Panc1 (cell line): ENCODE measurements around the gene CTSK. TPM values are rescaled to one million over a fixed set of nuclear protein-coding genes. Genes with fewer than 3 reads are reported as not detected.
"Not testable (repeated sequence)": the region's sequence is repeated elsewhere in the genome, so short reads cannot be mapped to it uniquely, and the experiment has no call there.

ENCODE experiments used
- ATAC-seq: fragments of 200-7000 bp; cut with Tn5 transposase; 2 replicates; pipeline ENCODE4 v1.9.1; 2020; ENCODE audit warnings: mild to moderate bottlenecking, moderate library complexity
- BruUV-seq: library from RNA; stranded (reverse); fragments of 400-500 nt; replicated peaks from 2 replicates; lab custom pipeline; 2021; lab: Mats Ljungman, UMichigan
- CTCF ChIA-PET: fragments of 300-600 bp; sonication (Branson Sonifier 250); formaldehyde crosslinking; loops from one replicate; lab custom pipeline; 2022; ENCODE audit warnings: antibody characterized with exemption; lab: Charles Lee
- POLR2A ChIA-PET: fragments of 300-600 bp; sonication (Branson Sonifier 250); formaldehyde crosslinking; loops from one replicate; lab custom pipeline; 2022; ENCODE audit warnings: antibody characterized with exemption; lab: Charles Lee
- DNase-seq: peaks from one replicate; pipeline ENCODE4 v3.0.0-alpha.2; 2010; ENCODE audit warnings: low read depth, low spot score
- H3K27ac ChIP-seq: 2 replicates; pipeline ENCODE4 v1.5.1; 2011; ENCODE audit warnings: mild to moderate bottlenecking, low read length, inconsistent platforms
- H3K27me3 ChIP-seq: fragments of 200-500 bp; sonication (Bioruptor generic); 2 replicates; pipeline ENCODE4 v1.6.0; 2014; ENCODE audit warnings: low read length, inconsistent platforms; ENCODE audit not compliant: control insufficient read depth, insufficient read depth
- H3K36me3 ChIP-seq: fragments of 200-500 bp; sonication (Bioruptor generic); 2 replicates; pipeline ENCODE4 v1.5.1; 2014; ENCODE audit warnings: inconsistent platforms, mild to moderate bottlenecking, low read length, moderate library complexity; ENCODE audit not compliant: control insufficient read depth, insufficient read depth
- H3K4me1 ChIP-seq: 2 replicates; pipeline ENCODE4 v1.5.1; 2011; ENCODE audit warnings: inconsistent platforms, mild to moderate bottlenecking, low read length, moderate library complexity; ENCODE audit not compliant: control insufficient read depth, insufficient read depth
- H3K4me3 ChIP-seq, 2 experiments: 2 replicates each; pipeline ENCODE4 v1.5.1; 2011 to 2012; ENCODE audit warnings: low read depth in 2 of 2, low read length in 2 of 2, mild to moderate bottlenecking in 2 of 2, inconsistent platforms in 1 of 2, moderate library complexity in 1 of 2
- H3K9me3 ChIP-seq: fragments of 200-500 bp; sonication (Bioruptor generic); 2 replicates; pipeline ENCODE4 v1.5.1; 2014; ENCODE audit warnings: low read depth, mild to moderate bottlenecking, inconsistent platforms, low read length, moderate library complexity; ENCODE audit not compliant: control insufficient read depth, insufficient read depth
- POLR2AphosphoS5 ChIP-seq: IDR thresholded peaks from 2 replicates; pipeline ENCODE4 v1.6.1; 2012; ENCODE audit warnings: mild to moderate bottlenecking, low read depth, low read length, moderate library complexity
- TCF7L2 ChIP-seq: IDR thresholded peaks from 2 replicates; pipeline ENCODE4 v1.6.1; 2011; ENCODE audit warnings: mild to moderate bottlenecking, low read depth, low read length, inconsistent platforms
- in situ Hi-C: cut with HindIII; loops from 2 replicates; pipeline ENCODE4 v1.10.0; 2016; ENCODE audit warnings: low sequenced_read_pairs, low pct_unique_long_range_greater_than_20kb
- intact Hi-C: fragments of 100-400 bp; cut with micrococcal nuclease; formaldehyde crosslinking; loops from one replicate; pipeline ENCODE4 v1.10.0; 2022; ENCODE audit not compliant: unreplicated experiment
- total RNA-seq: library from RNA; stranded (reverse); gene quantifications from one replicate; pipeline ENCODE4 v1.2.1, GENCODE V29; 2021; ENCODE audit not compliant: unreplicated experiment
- TF ChIP-seq, protein P1 (sequence below): fragments of 450-650 bp; IDR thresholded peaks from 2 replicates; pipeline ENCODE4 v1.5.1; 2017; ENCODE audit warnings: mild to moderate bottlenecking
- TF ChIP-seq, protein P2 (sequence below), 2 experiments: IDR thresholded peaks; 2 replicates each; pipeline ENCODE4 v1.6.1; 2011 to 2012; ENCODE audit warnings: low read depth in 2 of 2, control low read depth in 1 of 2, low read length in 1 of 2, mild to moderate bottlenecking in 1 of 2, moderate library complexity in 1 of 2; ENCODE audit not compliant: insufficient read depth in 1 of 2

The CTSK gene
- total RNA-seq, 1 experiment from 2014 or later = 4.4 TPM

DNA sequence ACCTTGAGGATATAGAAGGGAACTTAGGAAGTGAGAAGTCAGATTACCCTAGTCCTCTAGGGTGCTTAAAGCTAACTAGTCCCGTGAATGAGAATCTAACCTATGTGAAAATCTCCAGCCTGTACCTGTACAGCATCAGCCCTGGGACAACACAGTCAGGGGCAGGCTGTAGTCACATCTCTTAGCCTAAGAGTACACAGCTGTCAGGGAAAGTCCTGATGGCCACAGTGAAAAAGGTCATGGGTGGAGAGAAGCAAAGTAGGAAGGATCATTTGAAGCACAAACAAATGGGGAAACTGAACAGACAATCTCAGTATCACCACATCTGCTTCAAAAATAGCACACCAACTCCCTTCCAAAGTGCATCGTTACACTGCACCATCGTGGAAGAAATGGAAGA lies 11.7 kb downstream of the CTSK start:
- DNase-seq (no peak), ATAC-seq (no peak)
- no peak overlapping the region for H3K4me3 ChIP-seq
- no peak overlapping the region for H3K27ac ChIP-seq
- H3K27me3 ChIP-seq = no peaks in the 10 kb centered on the region
- ChIA-PET CTCF (no interaction called here), POLR2A (no interaction called here)
- H3K9me3 ChIP-seq = no peaks in the 10 kb centered on the region
- BruUV-seq = no TSS peak
- no peaks in the 10 kb centered on the region for H3K36me3 ChIP-seq
- intact Hi-C loops = no loop called here
- in situ Hi-C loops = no loop called here
- TF ChIP-seq TCF7L2 = no peak
- no peaks in the 10 kb centered on the region for H3K4me1 ChIP-seq

DNA sequence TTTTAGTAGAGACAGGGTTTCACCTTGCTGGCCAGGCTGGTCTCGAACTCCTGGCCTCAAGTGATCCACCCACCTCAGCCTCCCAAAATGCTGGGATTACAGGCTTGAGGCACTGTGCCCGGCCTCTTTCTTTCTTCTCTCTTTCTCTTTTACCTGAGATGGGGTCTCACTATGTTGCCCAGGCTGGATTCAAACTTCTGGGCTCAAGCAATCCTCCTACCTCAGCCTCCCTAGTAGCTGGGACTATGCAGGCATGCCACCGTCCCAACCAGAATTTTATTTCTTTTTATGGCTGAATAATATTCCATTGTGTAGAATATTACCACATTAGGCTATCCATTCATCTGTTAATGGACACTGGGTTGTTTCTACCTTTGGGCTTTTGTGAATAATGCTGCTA lies 14.3 kb downstream of the CTSK start:
- H3K36me3 ChIP-seq, POLR2A ChIA-PET, H3K4me1 ChIP-seq, H3K4me3 ChIP-seq, in situ Hi-C loops, CTCF ChIA-PET, BruUV-seq, DNase-seq, H3K27me3 ChIP-seq, ATAC-seq, H3K9me3 ChIP-seq, intact Hi-C loops, H3K27ac ChIP-seq: not testable (repeated sequence)

DNA sequence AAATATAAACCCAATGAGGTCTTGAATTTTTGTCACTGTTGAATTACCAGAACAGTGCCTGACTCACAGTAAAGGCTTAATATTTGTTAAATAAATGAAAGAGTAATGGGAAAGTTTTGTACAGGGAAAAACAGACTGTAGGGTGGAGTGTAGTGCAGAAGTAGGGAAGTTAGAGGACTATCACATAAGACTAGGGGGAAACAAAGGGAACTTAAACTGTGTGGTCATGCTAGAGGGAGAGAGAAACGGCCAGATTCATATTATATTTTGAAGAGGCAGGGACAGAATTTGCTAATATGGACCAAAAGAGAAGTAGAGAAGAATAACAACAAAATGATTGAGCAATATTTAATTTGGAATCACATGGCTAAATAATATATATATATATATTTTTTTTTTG lies 14.8 kb downstream of the CTSK start:
- no peak overlapping the region for H3K4me3 ChIP-seq
- BruUV-seq = no TSS peak
- DNase-seq (no peak), ATAC-seq (no peak)
- H3K27me3 ChIP-seq = no peaks in the 10 kb centered on the region
- no peaks in the 10 kb centered on the region for H3K9me3 ChIP-seq
- no peak overlapping the region for H3K27ac ChIP-seq
- intact Hi-C loops = no loop called here
- H3K4me1 ChIP-seq = no peaks in the 10 kb centered on the region
- TF ChIP-seq POLR2AphosphoS5 = no peak
- TF ChIP-seq, protein P1, sequence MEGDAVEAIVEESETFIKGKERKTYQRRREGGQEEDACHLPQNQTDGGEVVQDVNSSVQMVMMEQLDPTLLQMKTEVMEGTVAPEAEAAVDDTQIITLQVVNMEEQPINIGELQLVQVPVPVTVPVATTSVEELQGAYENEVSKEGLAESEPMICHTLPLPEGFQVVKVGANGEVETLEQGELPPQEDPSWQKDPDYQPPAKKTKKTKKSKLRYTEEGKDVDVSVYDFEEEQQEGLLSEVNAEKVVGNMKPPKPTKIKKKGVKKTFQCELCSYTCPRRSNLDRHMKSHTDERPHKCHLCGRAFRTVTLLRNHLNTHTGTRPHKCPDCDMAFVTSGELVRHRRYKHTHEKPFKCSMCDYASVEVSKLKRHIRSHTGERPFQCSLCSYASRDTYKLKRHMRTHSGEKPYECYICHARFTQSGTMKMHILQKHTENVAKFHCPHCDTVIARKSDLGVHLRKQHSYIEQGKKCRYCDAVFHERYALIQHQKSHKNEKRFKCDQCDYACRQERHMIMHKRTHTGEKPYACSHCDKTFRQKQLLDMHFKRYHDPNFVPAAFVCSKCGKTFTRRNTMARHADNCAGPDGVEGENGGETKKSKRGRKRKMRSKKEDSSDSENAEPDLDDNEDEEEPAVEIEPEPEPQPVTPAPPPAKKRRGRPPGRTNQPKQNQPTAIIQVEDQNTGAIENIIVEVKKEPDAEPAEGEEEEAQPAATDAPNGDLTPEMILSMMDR = no peak
- TF ChIP-seq, protein P2, sequence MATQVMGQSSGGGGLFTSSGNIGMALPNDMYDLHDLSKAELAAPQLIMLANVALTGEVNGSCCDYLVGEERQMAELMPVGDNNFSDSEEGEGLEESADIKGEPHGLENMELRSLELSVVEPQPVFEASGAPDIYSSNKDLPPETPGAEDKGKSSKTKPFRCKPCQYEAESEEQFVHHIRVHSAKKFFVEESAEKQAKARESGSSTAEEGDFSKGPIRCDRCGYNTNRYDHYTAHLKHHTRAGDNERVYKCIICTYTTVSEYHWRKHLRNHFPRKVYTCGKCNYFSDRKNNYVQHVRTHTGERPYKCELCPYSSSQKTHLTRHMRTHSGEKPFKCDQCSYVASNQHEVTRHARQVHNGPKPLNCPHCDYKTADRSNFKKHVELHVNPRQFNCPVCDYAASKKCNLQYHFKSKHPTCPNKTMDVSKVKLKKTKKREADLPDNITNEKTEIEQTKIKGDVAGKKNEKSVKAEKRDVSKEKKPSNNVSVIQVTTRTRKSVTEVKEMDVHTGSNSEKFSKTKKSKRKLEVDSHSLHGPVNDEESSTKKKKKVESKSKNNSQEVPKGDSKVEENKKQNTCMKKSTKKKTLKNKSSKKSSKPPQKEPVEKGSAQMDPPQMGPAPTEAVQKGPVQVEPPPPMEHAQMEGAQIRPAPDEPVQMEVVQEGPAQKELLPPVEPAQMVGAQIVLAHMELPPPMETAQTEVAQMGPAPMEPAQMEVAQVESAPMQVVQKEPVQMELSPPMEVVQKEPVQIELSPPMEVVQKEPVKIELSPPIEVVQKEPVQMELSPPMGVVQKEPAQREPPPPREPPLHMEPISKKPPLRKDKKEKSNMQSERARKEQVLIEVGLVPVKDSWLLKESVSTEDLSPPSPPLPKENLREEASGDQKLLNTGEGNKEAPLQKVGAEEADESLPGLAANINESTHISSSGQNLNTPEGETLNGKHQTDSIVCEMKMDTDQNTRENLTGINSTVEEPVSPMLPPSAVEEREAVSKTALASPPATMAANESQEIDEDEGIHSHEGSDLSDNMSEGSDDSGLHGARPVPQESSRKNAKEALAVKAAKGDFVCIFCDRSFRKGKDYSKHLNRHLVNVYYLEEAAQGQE (IDR thresholded peaks at IDR 0.05; ENCODE audit: insufficient read depth in 1 of 2, low read depth in 2 of 2, low read length in 1 of 2) = no peak
- ChIA-PET POLR2A (no interaction called here), CTCF (interaction anchor here (0.6 kb wide), 1 partner anchor 93 kb away, joined by 5 read pairs; no protein-coding TSS in a partner anchor)
- in situ Hi-C loops = no loop called here
- no peaks in the 10 kb centered on the region for H3K36me3 ChIP-seq
